Calu3 (cell line): Measurements from ENCODE around the gene HNRNPU. TPM values are rescaled to one million over a fixed set of nuclear protein-coding genes. Genes with fewer than 3 reads are reported as not detected.

Source experiments
- Bru-seq: library from RNA; stranded (reverse); fragments of 400-500 nt; gene quantifications from one replicate; lab custom pipeline; 2021; lab: Mats Ljungman, UMichigan
- BruChase-seq, 2 experiments: library from RNA; stranded (reverse); fragments of 400-500 nt; gene quantifications; one replicate each; lab custom pipeline; 2021; lab: Mats Ljungman, UMichigan
- BruUV-seq: library from RNA; stranded (reverse); fragments of 400-500 nt; replicated peaks from 2 replicates; lab custom pipeline; 2021; lab: Mats Ljungman, UMichigan
- CTCF ChIA-PET: fragments of 300-600 bp; sonication (Branson Sonifier 250); formaldehyde crosslinking; loops from one replicate; lab custom pipeline; 2022; ENCODE audit warnings: antibody characterized with exemption; lab: Charles Lee
- DNase-seq: peaks from one replicate; pipeline ENCODE4 v3.0.0; 2022
- H3K27ac Mint-ChIP-seq: one replicate; pipeline ENCODE4 v1.8.0; 2022; ENCODE audit warnings: mixed read lengths; ENCODE audit not compliant: unreplicated experiment
- H3K27me3 Mint-ChIP-seq: one replicate; pipeline ENCODE4 v1.8.0; 2022; ENCODE audit warnings: mixed read lengths; ENCODE audit not compliant: unreplicated experiment
- H3K36me3 Mint-ChIP-seq: one replicate; pipeline ENCODE4 v1.8.0; 2022; ENCODE audit warnings: mild to moderate bottlenecking, moderate library complexity, mixed read lengths; ENCODE audit not compliant: insufficient read depth, unreplicated experiment
- H3K4me1 Mint-ChIP-seq: one replicate; pipeline ENCODE4 v1.8.0; 2022; ENCODE audit warnings: mild to moderate bottlenecking, low read depth, mixed read lengths; ENCODE audit not compliant: unreplicated experiment
- H3K4me3 Mint-ChIP-seq: one replicate; pipeline ENCODE4 v1.8.0; 2022; ENCODE audit warnings: mild to moderate bottlenecking, low read depth, moderate library complexity, mixed read lengths; ENCODE audit not compliant: unreplicated experiment
- H3K9me3 Mint-ChIP-seq: one replicate; pipeline ENCODE4 v1.8.0; 2022; ENCODE audit warnings: low read depth, mixed read lengths; ENCODE audit not compliant: unreplicated experiment
- CTCF ChIP-seq: fragments of 200-600 bp; IDR thresholded peaks from one replicate; pipeline ENCODE4 v1.8.0; 2022; ENCODE audit warnings: antibody characterized with exemption; ENCODE audit not compliant: unreplicated experiment
- intact Hi-C: fragments of 100-400 bp; cut with micrococcal nuclease; formaldehyde crosslinking; loops from one replicate; pipeline ENCODE4 v1.10.0; 2022; ENCODE audit not compliant: unreplicated experiment
- long read RNA-seq: library from polyadenylated mRNA; stranded (forward); transcript quantifications from one replicate; pipeline ENCODE4 v2.0.0, GENCODE V29; 2022
- total RNA-seq: library from RNA; stranded (reverse); gene quantifications from 2 replicates; pipeline ENCODE4 v1.2.3, GENCODE V29; 2022

HNRNPU gene
- total RNA-seq (418 and 453 TPM in 2 replicates), Bru-seq, nascent RNA (percentile 100 among the genes with signal in this experiment), BruChase-seq, experiment 1, labeled RNA remaining after a 6-hour chase (percentile 100 among the genes with signal in this experiment), BruChase-seq, experiment 2, labeled RNA remaining after a 2-hour chase (percentile 100 among the genes with signal in this experiment)
- long read RNA-seq, full-length matches to known transcripts: 360 of 408 reads
- long read RNA-seq, partial matches to known transcripts: 23 of 408 reads
- long read RNA-seq, other reads (novel, unspliced or antisense): 25 of 408 reads

- no TSS peak for BruUV-seq
- CTCF ChIA-PET: interaction anchor here (1.5 to 2.1 kb wide), 2 partner anchors 12 to 178 kb away, joined by 4 to 9 read pairs; no protein-coding TSS in a partner anchor
- TF ChIP-seq CTCF: peak; percentile 48
- Mint-ChIP-seq H3K4me3 (peak within 1 kb of the TSS; percentile 89), H3K4me1 (peaks cover 26% of the 10 kb centered on the region), H3K36me3 (peaks cover 61% of the 10 kb centered on the region), H3K9me3 (no peaks in the 10 kb centered on the region), H3K27me3 (no peaks in the 10 kb centered on the region), H3K27ac (peak within 1 kb of the TSS; percentile 89)
- DNase-seq: peak; percentile 99
- intact Hi-C loops: loop anchor here (1.0 kb wide), 2 partner anchors 106 to 178 kb away; no protein-coding TSS in a partner anchor
Observed at GRCh38 chr1:244864253-244865027, at the start of gene HNRNPU. Gene HNRNPU, minus strand, starts transcription at chr1:244864543. Its CDS starts 236 bp downstream, at chr1:244864307.

DNA sequence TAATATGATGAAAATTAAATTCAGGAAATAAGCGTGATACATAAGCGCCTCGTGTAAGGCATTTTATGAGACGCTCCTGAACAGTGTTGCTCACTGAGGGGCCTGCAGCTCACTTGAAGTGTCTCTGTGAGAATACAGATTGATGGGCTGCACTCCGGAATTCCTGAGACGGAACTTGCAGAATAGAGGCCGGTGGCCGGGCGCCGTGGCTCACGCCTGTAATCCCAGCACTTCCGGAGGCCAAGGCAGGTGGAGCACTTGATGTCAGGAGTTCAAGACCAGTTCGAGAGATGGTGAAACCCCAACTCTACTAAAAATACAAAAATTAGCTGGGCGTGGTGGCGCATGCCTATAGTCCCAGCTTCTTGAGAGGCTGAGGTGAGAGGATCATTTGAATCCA is 49.5 kb upstream of the HNRNPU start:
- TF ChIP-seq CTCF: no peak
- intact Hi-C loops: no loop called here
- Mint-ChIP-seq H3K4me3 (no peak overlapping the region), H3K9me3 (no peaks in the 10 kb centered on the region), H3K36me3 (peaks cover 8% of the 10 kb centered on the region), H3K4me1 (no peaks in the 10 kb centered on the region), H3K27ac (no peak overlapping the region), H3K27me3 (no peaks in the 10 kb centered on the region)
- DNase-seq: no peak
- CTCF ChIA-PET: no interaction called here
- no TSS peak for BruUV-seq

GRCh38 chr1:244904119-244904518 is 39.8 kb upstream of the HNRNPU start:
- no TSS peak for BruUV-seq
- H3K36me3 Mint-ChIP-seq: no peaks in the 10 kb centered on the region
- H3K27ac Mint-ChIP-seq: no peak overlapping the region
- intact Hi-C loops: no loop called here
- no peaks in the 10 kb centered on the region for H3K27me3 Mint-ChIP-seq
- H3K4me1 Mint-ChIP-seq: no peaks in the 10 kb centered on the region
- no peak for DNase-seq
- no peak overlapping the region for H3K4me3 Mint-ChIP-seq
- TF ChIP-seq CTCF: no peak
- H3K9me3 Mint-ChIP-seq: no peaks in the 10 kb centered on the region
- CTCF ChIA-PET: interaction anchor here (0.6 kb wide), 1 partner anchor 301 kb away, joined by 3 read pairs; no protein-coding TSS in a partner anchor

GRCh38 chr1:244901400-244902015 is 37.2 kb upstream of the HNRNPU start:
- no peaks in the 10 kb centered on the region for H3K27me3 Mint-ChIP-seq
- TF ChIP-seq CTCF: no peak
- H3K9me3 Mint-ChIP-seq: no peaks in the 10 kb centered on the region
- no peak overlapping the region for H3K27ac Mint-ChIP-seq
- CTCF ChIA-PET: no interaction called here
- no peak overlapping the region for H3K4me3 Mint-ChIP-seq
- H3K36me3 Mint-ChIP-seq: no peaks in the 10 kb centered on the region
- no peaks in the 10 kb centered on the region for H3K4me1 Mint-ChIP-seq
- no TSS peak for BruUV-seq
- no peak for DNase-seq
- intact Hi-C loops: no loop called here
